Kidney epithelial cell (primary cell): ENCODE measurements around the gene PPCDC. TPM values are rescaled to one million over a fixed set of nuclear protein-coding genes. Genes with fewer than 3 reads are reported as not detected.

Experiments used
- DNase-seq: peaks from one replicate; pipeline ENCODE4 v3.0.0-alpha.2; 2010; ENCODE audit warnings: low read depth
- H3K27me3 ChIP-seq: 2 replicates; pipeline ENCODE4 v1.6.0; 2011; ENCODE audit warnings: low read length; ENCODE audit not compliant: control insufficient read depth, insufficient read depth
- H3K36me3 ChIP-seq: 2 replicates; pipeline ENCODE4 v1.5.1; 2011; ENCODE audit warnings: low read length; ENCODE audit not compliant: control insufficient read depth, insufficient read depth
- H3K4me3 ChIP-seq: 2 replicates; pipeline ENCODE4 v1.5.1; 2011; ENCODE audit warnings: low read depth, mild to moderate bottlenecking, control low read depth, low read length
- CTCF ChIP-seq: IDR thresholded peaks from 2 replicates; pipeline ENCODE4 v1.5.1; 2011; ENCODE audit warnings: mild to moderate bottlenecking, moderate library complexity, low read length, control low read depth, inconsistent platforms; ENCODE audit not compliant: insufficient read depth, poor library complexity, severe bottlenecking
- total RNA-seq: library from RNA; depleted of rRNA; stranded (reverse); fragments of >200 nt; gene quantifications from 2 replicates; pipeline ENCODE4 v1.2.3, GENCODE V29; 2015

Gene PPCDC
- total RNA-seq, 1 donor from 2014 or later = 25.9 TPM

GRCh38 chr15:75063338-75063737 lies 39.9 kb downstream of the PPCDC start:
- no peak for DNase-seq
- no peak for TF ChIP-seq CTCF
- Histone ChIP-seq H3K4me3 (no peak overlapping the region), H3K27me3 (no peaks in the 10 kb centered on the region), H3K36me3 (no peaks in the 10 kb centered on the region)

- DNase-seq = no peak
- no peak overlapping the region for H3K4me3 ChIP-seq
- H3K27me3 ChIP-seq = no peaks in the 10 kb centered on the region
- H3K36me3 ChIP-seq = no peaks in the 10 kb centered on the region
- TF ChIP-seq CTCF = no peak
Measured at GRCh38 chr15:75063889-75064288, 40.5 kb downstream of the PPCDC start.

GRCh38 chr15:75064846-75065245 lies 41.5 kb downstream of the PPCDC start:
- no peak for TF ChIP-seq CTCF
- no peak for DNase-seq
- Histone ChIP-seq H3K36me3 (no peaks in the 10 kb centered on the region), H3K4me3 (no peak overlapping the region), H3K27me3 (no peaks in the 10 kb centered on the region)

GRCh38 chr15:75065467-75065850 lies 42.1 kb downstream of the PPCDC start:
- no peaks in the 10 kb centered on the region for H3K36me3 ChIP-seq
- no peak overlapping the region for H3K4me3 ChIP-seq
- DNase-seq = no peak
- no peak for TF ChIP-seq CTCF
- H3K27me3 ChIP-seq = no peaks in the 10 kb centered on the region

- no peak overlapping the region for H3K4me3 ChIP-seq
- no peak for TF ChIP-seq CTCF
- DNase-seq = no peak
- H3K27me3 ChIP-seq = no peaks in the 10 kb centered on the region
- no peaks in the 10 kb centered on the region for H3K36me3 ChIP-seq
Measured at GRCh38 chr15:75065851-75066509, 42.6 kb downstream of the PPCDC start.

- Histone ChIP-seq H3K36me3 (no peaks in the 10 kb centered on the region), H3K4me3 (no peak overlapping the region), H3K27me3 (peaks cover 2% of the 10 kb centered on the region)
- no peak for TF ChIP-seq CTCF
- DNase-seq = no peak
Measured at GRCh38 chr15:75067123-75067830, 43.9 kb downstream of the PPCDC start.
